Vagina (tissue), 2 donors: ENCODE results near the gene MSI2.

Source experiments
- POLR2A ChIP-seq, 2 donors: fragments of 450-650 bp; IDR thresholded peaks; one replicate each; pipeline ENCODE4 v1.6.1; 2017; ENCODE audit warnings: antibody characterized with exemption in 2 of 2, mild to moderate bottlenecking in 2 of 2, moderate library complexity in 2 of 2
- TF ChIP-seq, protein P1 (sequence below), 3 experiments: fragments of 450-650 bp in 2 of 3; fragments of 200-600 bp in 1 of 3; sonication (generic) in 1 of 3; IDR thresholded peaks; one replicate each; pipeline ENCODE4 v1.5.1; 2017 to 2019; ENCODE audit warnings: antibody characterized with exemption in 3 of 3, mild to moderate bottlenecking in 2 of 3, moderate library complexity in 2 of 3

DNA sequence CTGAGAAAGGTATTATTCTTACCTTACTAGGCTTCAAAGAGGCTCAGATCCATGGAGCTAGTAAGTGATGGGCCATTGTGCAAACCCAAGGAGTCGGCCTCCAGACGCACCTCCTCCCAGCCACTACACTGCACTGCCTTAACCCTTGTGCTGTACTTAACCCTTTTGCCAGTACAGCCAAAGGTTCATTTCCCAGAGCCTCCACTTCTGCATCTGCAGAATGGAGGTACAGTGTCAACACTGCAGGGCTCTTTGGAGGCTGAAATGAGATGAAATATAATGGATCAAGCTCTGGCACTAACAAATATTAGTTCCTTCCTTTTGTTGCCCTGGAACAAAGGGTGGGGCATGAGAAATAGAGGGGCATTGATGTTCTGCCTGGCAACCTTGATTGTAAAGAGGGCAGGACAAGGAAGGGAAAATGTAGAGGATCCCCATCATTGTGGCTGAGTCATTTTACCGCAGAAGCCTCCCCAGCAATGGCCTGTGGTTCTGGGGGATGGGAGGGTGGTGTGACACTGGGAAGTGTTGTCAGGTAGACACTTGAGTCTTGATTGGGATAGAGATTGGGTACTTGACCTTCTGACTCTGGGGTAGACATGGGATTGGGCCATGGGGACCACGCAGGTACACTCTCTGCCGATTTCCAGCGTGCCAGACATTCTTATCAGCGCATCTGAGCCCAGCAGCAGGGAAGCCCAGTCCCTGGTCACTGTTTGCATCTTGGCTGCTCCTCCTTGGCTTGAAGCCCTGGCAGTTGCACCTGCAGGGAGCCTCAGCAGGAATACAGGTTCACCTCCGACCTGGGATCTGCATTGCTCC lies 84.0 kb downstream of the MSI2 start:
- TF ChIP-seq, protein P1, sequence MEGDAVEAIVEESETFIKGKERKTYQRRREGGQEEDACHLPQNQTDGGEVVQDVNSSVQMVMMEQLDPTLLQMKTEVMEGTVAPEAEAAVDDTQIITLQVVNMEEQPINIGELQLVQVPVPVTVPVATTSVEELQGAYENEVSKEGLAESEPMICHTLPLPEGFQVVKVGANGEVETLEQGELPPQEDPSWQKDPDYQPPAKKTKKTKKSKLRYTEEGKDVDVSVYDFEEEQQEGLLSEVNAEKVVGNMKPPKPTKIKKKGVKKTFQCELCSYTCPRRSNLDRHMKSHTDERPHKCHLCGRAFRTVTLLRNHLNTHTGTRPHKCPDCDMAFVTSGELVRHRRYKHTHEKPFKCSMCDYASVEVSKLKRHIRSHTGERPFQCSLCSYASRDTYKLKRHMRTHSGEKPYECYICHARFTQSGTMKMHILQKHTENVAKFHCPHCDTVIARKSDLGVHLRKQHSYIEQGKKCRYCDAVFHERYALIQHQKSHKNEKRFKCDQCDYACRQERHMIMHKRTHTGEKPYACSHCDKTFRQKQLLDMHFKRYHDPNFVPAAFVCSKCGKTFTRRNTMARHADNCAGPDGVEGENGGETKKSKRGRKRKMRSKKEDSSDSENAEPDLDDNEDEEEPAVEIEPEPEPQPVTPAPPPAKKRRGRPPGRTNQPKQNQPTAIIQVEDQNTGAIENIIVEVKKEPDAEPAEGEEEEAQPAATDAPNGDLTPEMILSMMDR (IDR thresholded peaks at IDR 0.05), result no peak
- no peak for TF ChIP-seq POLR2A (IDR thresholded peaks at IDR 0.05)
